Dermis microvascular lymphatic vessel endothelial cell (primary cell): ENCODE results near the gene ST8SIA5. TPM values are rescaled to one million over a fixed set of nuclear protein-coding genes. Genes with fewer than 3 reads are reported as not detected.

ENCODE experiments used
- DNase-seq, 2 donors: peaks; one replicate each; pipeline versions ENCODE4 v3.0.0 to v3.0.0-alpha.2; 2010; ENCODE audit warnings: low read depth in 2 of 2
- total RNA-seq: library from RNA; depleted of rRNA; stranded (reverse); fragments of >200 nt; gene quantifications from 2 replicates; pipeline ENCODE4 v1.2.1, GENCODE V29; 2014

The ST8SIA5 gene
- total RNA-seq, 1 donor from 2014 or later: under 0.01 TPM

DNA sequence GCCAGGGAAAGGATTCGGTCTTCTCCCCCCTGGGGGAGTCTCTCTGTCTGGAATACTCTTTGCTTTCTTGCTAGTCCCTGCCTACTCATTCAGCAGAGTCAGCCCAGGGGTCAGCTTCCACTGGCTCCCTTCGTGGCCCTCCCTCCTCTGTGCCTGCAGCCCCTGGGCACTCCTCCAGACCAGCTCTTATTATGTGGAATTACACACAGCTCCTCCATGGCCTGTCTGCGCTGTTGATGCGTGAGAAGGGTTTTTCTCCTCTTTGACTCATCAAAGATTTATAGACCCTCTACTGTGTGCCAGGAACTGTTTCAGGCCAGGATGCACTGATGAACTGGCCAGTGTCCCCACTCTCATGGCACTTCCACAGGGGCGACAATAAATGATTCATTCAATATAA, 44.4 kb downstream of the ST8SIA5 start:
- peak; percentile 14 to 35 for DNase-seq

DNA sequence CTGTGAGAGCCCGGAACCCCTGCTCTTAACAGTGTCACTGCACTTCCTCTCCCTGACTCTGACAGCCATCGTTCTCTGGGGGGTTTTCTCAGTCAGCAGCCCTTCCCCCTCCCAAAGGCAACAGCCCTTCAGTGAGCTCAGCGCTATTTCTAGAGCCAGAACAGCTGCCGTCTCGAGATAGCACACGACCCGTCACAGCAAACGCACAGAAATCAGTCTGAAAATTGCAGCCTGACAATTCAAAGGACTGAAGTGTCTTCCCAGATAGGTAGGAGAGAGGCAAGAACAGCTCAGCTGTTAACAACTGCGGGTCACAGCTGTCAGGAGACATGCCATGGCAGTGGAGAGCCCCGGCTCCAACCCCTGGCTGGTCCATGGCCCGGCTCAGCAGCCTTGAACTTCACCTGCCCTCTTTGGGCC, 45.4 kb downstream of the ST8SIA5 start:
- no peak for DNase-seq

DNA sequence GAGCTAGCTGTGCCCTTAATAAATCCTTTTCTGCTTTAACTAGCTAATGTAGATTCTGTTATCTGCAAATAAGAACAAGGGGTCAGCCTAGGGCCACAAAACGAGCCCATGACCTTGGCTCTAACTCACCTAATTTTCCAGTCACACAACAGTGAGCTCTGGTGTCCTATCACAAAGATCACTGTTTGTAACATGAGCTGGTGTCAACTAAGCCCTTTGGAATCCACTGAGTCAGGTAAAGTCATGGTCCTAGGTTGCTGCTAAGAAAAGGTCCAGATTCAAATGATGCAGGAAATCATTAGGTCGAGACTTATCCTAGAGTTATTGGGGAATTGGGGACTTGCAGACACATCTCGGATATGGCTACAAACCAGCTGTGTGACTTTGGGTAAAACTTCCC, 49.9 kb downstream of the ST8SIA5 start:
- no peak for DNase-seq

DNA sequence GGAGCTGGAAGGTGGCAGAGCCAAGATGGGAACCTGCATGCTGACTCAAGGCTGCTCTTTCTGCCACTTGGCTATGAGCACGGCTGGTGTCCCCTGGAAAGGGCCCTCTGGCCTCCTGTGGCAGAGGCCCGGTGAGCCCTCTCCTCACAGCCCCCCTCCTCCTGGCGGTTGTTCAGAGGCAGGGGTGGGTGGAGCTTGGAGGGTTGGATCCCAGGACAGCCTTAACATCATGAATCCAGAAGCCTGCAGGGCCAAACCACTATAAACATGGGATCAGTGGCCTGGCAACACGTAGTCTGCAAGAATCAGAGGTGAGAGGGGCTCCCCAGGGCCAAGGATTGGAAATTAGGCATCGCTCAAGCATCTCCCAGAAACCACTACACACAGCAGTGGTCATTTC, 51.3 kb downstream of the ST8SIA5 start:
- DNase-seq: no peak

DNA sequence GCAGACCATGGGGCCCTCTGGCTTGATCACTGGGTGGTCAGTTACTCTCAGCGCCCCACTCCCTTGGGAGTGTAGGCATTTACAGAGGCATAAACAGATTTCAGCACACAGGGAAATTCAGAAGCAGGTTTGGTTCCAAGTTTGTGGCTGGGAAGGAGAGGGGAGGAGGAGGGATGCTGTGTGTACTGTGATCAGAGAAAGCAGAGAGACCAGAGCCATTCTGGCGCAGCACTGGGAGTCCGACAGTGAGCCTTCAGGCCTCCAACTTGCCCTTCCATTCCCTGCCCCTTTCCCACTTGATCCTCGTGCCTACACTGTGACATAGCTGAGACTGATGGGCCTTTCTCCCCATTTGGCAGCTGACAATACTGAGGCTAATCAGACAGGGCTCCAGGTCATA, 52.0 kb downstream of the ST8SIA5 start:
- no peak for DNase-seq

DNA sequence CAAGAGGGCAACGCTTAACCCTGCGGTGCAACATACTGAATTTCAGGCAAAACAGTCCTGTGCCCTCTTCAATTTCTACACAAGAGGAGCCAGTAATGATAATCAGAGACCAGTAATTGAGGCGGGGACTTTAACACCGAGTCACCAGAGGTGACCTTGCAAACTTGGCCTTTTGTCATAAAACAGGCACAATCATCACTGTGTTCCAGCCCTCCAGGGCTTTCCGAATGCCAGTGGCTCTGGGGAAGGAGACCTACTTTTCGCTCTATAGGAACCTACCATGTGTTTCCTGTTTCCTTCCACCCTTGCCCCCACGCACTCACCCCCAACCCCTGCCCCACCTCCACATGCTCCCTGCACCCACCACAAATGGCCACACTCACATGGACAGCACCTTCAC, 52.7 kb downstream of the ST8SIA5 start:
- no peak for DNase-seq

DNA sequence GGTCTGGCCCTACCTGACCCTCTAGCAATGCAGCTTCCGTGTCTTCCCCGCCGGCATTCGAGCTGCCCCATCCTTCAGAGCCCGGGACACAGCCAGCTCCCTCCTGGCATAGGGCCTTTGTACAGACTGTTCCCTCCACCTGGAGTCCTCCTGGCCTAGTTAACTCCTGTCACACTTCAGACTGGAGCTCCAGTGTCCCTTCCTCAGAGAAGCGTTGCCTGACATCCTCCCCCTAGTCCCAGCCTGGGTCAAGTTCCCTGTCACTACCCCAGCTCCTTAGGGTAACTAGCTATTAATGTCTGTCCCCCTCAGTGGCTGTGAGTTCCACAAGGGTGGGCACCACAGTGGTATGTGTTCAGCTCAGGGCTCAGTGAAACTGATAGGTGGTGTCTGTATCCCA, 54.4 kb downstream of the ST8SIA5 start:
- no peak for DNase-seq

DNA sequence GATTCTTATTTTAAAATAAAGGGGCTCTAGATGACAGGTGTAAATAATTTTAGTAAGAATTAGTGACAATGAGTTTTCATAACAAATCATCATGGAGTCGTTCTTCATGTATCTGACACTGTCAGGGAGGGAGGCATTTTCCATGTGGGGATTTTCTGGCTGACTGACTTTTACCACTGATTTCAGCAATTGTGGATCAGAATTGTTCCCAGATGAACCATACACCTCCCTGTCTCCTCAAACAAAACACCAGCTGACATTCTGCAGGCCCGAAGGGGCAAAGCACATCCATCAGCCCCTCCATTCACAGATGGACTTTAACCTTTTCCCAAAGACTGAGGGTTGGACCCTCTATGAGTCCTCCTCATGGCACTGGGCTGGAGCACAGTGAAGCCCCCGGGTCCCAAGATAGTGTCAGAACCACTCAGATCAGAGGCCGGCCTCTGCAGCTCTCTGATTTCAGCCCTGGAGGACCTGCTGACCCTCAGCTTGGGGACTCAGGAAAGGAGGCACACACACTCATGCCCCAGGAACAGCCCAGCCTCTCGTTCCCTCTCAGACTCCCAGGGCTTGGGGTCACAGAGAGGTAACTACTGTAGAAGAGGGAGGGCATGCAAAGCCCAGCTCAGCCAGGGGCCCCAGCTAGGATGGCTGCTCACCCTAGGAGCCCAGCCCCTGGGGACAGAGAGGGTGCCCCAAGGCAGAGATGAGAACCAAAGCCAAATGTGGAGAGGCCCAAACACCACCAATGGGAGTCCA, 56.6 kb downstream of the ST8SIA5 start:
- DNase-seq: no peak

DNA sequence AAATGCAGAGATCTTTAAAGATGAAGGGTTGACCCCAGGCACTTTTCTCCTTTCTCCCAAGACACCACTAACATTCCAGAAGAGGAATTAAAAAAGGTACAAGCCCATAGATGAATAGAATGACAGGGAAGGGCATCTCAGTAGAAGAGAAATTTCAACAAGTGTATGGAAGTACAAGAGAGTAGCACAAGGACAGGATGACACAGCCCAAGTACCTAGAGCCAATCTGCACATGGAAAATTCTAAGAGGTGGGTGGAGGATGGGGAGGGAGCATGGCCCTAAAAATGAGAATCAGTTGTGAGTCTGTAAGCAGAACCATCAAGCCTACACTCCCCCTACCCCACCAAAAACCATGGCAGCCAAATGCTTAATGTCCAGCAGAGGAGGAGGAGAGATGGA, 60.2 kb downstream of the ST8SIA5 start:
- DNase-seq: no peak

DNA sequence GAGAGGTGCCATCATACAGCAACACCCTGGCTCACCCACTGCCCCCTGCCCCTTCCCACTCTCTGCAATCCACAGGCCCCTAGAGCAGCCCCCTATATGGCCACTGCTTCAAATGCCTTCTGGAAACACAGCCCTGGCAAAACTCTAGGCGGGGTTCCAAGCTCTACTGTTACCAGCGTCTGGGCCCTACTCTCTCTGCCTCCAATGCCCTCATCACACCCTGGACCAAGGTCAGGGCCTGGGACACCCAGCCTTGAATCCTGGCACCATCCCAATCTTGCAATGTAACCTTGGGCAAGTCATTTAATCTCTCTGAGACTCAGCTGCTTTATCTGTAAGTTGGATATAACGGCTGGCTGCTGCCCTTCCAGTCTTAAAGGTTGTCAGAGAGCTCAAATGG, 60.6 kb downstream of the ST8SIA5 start:
- DNase-seq: no peak

DNA sequence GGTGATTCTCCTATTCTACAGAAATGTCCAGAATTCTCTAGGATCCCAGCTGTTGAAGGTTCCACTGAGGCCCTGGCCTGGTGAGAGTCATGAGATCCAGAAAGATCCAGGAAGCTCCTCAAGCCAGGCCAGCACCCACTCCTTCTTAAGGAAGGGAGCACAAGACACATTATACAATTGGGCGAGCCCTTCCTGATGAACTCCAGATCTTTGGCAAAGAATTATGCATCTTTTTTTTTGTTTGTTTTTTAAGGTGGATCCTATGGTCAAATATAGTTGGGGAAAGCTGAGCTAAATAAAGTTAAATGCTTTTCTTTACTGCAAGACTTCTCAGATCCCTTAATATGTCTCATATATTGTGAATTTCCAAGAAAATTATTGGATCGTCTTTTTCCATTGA, 62.9 kb downstream of the ST8SIA5 start:
- no peak for DNase-seq

DNA sequence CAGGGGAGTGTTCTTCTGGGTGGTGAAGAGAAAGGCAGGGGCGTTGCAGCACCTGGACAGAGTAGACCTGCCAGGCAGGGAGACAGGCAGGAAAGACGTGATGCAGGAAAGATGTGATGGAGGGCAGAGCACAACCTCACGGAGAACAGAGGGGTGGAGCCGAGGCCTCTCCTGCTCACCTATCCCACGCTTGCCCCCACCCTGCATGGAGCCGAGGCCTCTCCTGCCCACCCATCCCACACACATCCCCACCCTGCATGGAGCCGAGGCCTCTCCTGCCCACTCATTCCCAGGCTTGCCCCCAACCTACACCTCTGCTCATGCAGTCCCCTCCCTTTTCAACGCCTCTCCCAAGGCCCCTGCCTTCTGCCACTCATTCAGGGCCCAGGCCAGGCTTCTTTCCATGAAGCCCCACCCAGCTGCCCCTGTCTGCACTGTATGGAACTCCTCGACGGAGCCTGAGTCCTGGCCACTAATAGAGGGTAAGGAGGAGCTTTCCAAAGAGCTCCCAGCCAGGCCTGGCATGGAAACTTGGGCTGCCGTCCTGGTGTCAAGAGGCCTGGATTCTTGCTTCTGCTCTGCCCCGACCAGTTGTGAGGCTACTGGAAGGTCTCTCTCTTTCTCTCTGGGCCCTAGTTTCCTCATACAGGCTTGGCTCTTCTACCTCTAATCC, 67.9 kb downstream of the ST8SIA5 start:
- DNase-seq: no peak

DNA sequence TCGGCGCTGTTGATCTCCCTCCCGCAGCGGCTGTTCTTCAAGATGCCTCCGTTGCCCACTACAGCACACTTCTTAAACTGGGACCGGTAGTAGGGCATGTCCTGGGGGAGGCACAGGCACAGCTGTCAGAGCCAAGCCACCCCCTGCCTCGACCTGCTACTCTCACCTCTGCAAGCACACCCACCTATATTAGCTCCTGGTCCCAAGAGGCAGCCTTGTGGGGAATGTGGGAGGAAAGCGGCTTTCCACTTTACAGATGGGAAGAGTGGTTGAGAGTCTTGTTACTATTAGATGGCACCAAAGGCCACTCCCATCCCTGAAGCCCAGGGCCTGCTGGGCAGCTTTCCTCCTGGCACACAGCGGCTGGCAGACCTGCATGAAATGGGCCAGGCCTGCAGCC, 70.7 kb downstream of the ST8SIA5 start:
- no peak for DNase-seq

DNA sequence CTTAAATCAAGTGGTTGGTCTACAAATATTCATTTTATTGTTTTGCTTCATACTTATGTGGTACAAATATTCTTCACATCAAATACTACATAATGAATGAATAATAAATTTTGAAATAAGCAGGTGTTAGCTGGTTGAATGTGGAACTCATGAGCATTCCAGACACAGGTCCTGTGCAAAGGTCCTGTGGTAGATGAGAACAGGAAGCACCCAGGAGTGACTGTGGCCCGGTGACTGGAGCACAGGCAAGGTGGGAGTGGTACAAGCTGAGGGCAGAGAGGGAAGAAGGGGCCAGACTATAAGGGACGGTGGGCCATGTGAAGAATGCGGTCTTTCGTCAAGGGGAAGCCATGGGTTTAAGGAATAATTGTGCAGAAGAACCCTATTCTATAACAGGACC, 73.6 kb downstream of the ST8SIA5 start:
- DNase-seq: no peak

DNA sequence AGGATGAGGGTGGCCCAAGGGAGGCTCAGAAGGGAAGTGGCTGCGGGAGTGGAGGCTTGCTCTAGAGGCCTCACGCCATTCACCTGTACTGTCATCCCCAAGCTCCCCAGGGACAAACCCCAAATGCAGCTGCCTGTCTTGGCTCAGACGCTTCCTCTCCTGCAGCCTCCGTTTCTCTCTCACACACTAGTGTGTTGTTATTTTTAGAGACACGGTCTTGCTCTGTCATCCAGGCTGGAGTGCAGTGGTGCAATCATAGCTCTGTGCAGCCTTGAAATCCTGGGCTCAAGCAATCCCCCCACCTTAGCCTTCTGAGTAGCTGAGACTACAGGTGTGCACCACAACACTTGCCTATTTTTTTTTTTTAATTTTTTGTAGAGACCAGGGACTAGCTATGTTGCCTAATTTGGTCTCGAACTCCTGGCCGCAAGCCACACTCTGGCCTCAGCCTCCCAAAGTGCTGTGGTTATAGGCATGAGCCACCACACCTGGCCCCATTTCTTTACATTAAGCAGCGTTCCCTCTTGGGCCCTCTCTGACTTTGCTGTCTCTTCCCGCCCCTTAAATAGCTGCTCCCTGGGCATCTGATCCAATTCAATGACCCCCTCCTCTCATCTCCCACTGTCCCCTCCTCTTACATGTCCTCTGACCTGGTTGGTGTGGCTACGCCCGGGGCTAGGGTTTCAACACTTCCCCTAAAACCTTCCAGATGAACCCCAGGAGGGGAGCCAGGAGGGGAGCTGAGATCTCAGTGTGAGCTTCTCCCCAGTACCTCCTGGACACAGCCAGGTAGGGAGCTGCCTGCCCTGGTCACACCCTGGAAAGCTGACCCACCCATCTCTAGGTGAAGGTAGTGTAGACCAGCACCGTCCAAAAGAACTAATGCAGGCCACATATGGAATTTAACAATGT, 75.8 kb downstream of the ST8SIA5 start:
- DNase-seq: no peak

DNA sequence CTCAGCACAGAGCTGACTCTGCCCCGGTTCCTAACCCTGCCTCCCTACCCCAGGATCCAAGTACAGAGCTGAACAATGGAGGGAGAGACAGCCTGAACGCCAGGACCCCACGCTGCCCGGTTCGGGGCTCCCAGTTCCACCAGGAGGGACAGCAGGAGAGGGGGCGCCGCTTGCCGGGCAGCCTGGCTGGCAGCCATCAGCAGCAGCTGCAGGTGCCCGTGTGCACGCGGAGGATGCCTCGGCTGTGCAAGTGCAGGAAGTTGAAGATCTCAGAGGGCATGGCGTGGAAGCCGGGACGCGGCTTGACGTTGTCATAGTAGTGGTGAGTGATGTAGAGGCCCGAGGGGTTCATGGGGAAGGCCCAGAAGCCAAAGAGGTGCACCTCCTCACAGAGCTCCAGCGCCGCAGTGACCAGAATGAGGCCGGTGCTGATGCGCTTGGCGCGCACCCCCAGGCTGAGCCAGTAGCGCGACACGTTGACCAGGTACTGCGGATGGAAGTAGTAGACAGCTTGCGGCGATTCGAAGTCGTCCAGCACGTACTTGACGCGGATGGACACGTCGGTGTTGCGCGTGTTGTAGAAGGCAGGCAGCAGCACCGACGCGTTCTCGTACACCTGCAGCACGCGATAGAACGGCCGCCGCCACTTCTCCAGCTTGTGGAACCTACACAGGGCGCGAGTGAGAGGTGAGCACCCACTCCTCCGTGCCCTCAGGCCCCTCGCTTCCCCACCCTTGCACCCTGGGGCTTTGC, 76.8 kb downstream of the ST8SIA5 start:
- no peak for DNase-seq

DNA sequence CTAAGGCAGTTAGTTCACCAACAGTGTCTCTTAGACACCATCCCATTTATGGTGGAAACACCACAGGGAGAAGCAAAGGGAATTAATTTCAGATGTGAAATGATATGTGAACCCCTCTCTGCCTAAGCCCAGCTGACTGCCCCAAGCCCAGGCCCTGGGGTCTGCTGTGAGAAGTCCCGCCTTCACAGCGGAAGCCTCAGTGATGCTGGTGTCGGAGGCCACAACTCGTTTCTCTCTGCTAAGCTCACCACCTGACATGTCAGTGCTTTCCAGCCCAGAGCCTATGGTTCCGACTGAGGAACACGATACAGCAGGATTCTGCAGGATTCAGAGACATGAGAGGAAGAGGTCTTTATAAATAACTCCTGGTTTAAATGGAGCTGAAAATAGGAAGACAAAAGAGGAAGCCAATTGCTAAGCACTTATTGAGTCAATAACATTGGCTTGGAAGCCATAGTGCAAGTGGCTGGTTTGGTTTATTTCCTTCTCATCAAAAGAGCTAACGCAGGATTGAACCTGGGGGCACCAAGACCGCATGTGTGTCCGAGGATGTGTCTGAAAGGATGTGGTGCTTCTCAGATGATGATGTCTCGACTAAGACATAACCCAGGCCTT, 78.0 kb downstream of the ST8SIA5 start:
- no peak for DNase-seq

DNA sequence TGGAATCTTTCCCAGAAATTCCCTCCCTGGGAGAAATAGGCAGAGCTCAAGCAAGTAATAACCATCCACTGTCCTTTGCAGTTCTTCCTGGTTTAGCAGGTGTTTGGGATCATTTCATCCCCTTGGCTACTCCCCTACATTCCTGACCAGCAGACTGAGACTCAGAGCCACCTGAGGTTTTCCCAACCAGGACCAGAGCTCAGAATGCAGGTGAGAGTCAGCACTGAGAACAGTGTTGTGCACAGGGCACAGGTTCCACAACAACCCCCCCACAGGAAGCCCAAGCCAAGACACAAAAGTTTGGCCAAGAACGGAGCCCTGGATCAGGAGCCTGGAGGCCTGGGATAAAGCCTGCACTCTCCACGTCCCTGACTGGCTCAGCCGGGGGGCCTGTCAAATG, 78.8 kb downstream of the ST8SIA5 start:
- DNase-seq: no peak

DNA sequence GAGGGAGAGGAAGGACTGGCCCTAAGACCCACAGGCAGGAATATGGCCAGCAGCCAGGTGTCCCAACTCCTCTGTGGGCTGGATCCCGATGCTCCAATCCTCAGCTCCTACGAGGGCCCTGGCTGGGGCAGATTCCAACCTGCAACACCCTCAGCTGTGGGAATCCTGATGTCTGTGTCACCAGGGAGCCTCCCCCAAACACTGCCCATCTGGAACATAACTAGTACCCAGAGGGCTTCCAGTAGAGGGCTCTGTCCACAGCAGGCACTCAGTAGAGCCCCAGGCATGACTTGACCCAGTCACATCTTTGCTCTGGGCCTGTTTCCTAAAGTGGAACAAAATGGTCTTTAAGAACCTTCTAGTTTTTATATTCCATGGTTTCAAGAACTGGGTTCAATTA, 79.2 kb downstream of the ST8SIA5 start:
- DNase-seq: no peak

DNA sequence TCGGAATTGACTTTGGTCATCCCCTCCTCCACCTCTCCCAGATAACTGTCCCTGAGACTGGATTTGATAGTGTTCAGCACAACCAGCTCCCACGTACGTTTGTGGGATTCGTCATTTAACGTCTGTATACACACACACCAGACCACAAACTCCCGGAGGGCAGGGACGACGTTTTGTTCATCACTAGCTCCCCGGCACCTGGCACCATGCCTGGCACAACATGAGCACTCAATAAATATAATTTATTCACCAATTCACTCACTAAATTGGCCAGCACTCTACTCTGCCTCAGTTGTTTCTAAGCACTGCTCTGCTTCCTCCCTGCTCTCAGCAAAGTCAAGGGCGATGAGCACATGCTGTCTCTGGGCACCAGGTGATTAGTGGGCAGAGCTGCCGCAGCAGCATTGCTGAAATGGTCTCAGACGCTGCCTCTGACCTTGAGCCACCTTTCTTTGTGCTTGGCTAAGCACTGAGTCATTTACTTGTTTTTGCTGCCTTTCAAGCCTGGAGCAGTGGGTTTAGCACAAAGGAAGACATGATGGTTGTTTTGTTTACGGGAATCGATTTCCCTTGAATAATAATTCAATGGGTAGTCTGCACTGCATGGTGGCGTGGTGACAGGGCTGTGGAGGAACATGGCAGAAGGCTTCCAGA, 80.5 kb downstream of the ST8SIA5 start:
- peak in 1 of 2 donors; percentile 67 for DNase-seq

DNA sequence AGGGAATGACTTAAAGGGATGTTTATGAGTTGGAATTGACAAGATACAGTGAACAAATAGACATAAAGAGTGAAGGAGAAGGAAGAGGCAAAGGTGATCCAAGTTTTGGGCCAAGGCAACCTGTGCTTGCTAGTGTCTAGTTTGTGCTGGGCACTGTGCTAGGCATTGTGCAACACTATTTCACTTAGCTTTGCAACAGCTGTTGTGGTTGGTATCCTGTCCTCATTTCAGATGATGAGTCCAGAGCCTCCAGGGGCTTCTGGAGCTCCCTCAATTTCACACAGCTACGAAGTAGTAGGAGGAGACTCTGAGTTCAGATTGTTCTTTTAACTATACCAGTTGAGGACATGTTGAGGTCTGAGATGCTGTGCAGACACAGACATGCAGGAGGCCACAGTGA, 81.7 kb downstream of the ST8SIA5 start:
- no peak for DNase-seq
